PC-3 (cell line): ENCODE measurements around the gene UPF1. TPM values are rescaled to one million over a fixed set of nuclear protein-coding genes. Genes with fewer than 3 reads are reported as not detected.
A peak's percentile ranks its signal among the peaks of the same experiment; 100 is the strongest.
"Not testable (repeated sequence)": the region's sequence is repeated elsewhere in the genome, so short reads cannot be mapped to it uniquely, and the experiment has no call there.

Source experiments
- ATAC-seq: fragments of 200-7000 bp; cut with Tn5 transposase; 2 replicates; pipeline ENCODE4 v1.9.1; 2020; ENCODE audit warnings: mild to moderate bottlenecking, moderate library complexity
- BruUV-seq: library from RNA; stranded (reverse); fragments of 400-500 nt; replicated peaks from 2 replicates; lab custom pipeline; 2021; lab: Mats Ljungman, UMichigan
- CTCF ChIA-PET: fragments of 300-600 bp; sonication (Branson Sonifier 250); formaldehyde crosslinking; loops from one replicate; lab custom pipeline; 2022; ENCODE audit warnings: antibody characterized with exemption; lab: Charles Lee
- POLR2A ChIA-PET: fragments of 300-600 bp; sonication (Branson Sonifier 250); formaldehyde crosslinking; loops from one replicate; lab custom pipeline; 2022; ENCODE audit warnings: antibody characterized with exemption; ENCODE audit not compliant: unreplicated experiment; lab: Charles Lee
- DNase-seq: peaks from one replicate; pipeline ENCODE4 v3.0.0-alpha.2; 2015
- H2AFZ ChIP-seq: fragments of 300-600 bp; sonication (generic); 2 replicates; pipeline ENCODE4 v1.6.0; 2016; ENCODE audit warnings: antibody characterized with exemption, low read length
- H3F3A ChIP-seq: fragments of 300-600 bp; sonication (generic); one replicate; pipeline ENCODE4 v1.6.0; 2017; ENCODE audit warnings: antibody characterized with exemption, low read length, control low read depth, mild to moderate bottlenecking; ENCODE audit not compliant: unreplicated experiment
- H3K27ac ChIP-seq: fragments of 300-600 bp; sonication (generic); 2 replicates; pipeline ENCODE4 v1.5.1; 2016; ENCODE audit warnings: mild to moderate bottlenecking, low read length
- H3K27me3 ChIP-seq: fragments of 300-600 bp; sonication (generic); 2 replicates; pipeline ENCODE4 v1.6.1; 2016; ENCODE audit warnings: low read length, mixed read lengths
- H3K36me3 ChIP-seq: fragments of 300-600 bp; sonication (generic); 2 replicates; pipeline ENCODE4 v1.6.1; 2016; ENCODE audit warnings: low read depth, mixed run types, low read length, mixed read lengths
- H3K4me1 ChIP-seq: fragments of 300-600 bp; sonication (generic); 2 replicates; pipeline ENCODE4 v1.5.1; 2016; ENCODE audit warnings: low read length; ENCODE audit not compliant: insufficient read depth
- H3K4me2 ChIP-seq: fragments of 300-600 bp; sonication (generic); 2 replicates; pipeline ENCODE4 v1.6.0; 2016; ENCODE audit warnings: low read length
- H3K4me3 ChIP-seq: fragments of 300-600 bp; sonication (generic); 2 replicates; pipeline ENCODE4 v1.5.1; 2016; ENCODE audit warnings: mild to moderate bottlenecking, low read length, mixed read lengths
- H3K79me2 ChIP-seq: fragments of 300-600 bp; sonication (generic); 2 replicates; pipeline ENCODE4 v1.6.1; 2017; ENCODE audit warnings: low read length, mixed read lengths
- H3K9ac ChIP-seq: fragments of 300-600 bp; sonication (generic); 2 replicates; pipeline ENCODE4 v1.6.0; 2016; ENCODE audit warnings: mild to moderate bottlenecking, low read length
- H3K9me2 ChIP-seq: fragments of 300-600 bp; sonication (generic); replicated peaks from 2 replicates; pipeline ENCODE4 v1.6.1; 2016; ENCODE audit warnings: mixed run types, low read length, mixed read lengths
- H3K9me3 ChIP-seq: fragments of 300-600 bp; sonication (generic); 2 replicates; pipeline ENCODE4 v1.6.1; 2016; ENCODE audit warnings: low read length, mixed read lengths
- H4K20me1 ChIP-seq: fragments of 300-600 bp; sonication (generic); 2 replicates; pipeline ENCODE4 v1.6.1; 2016; ENCODE audit warnings: low read length, mixed read lengths
- EZH2 ChIP-seq: fragments of 300-600 bp; sonication (generic); IDR thresholded peaks from one replicate; pipeline ENCODE4 v1.6.1; 2017; ENCODE audit warnings: antibody characterized with exemption, mild to moderate bottlenecking, low read length; ENCODE audit not compliant: unreplicated experiment
- EZH2phosphoT487 ChIP-seq: fragments of 300-600 bp; sonication (generic); IDR thresholded peaks from 2 replicates; pipeline ENCODE4 v1.6.1; 2018; ENCODE audit warnings: mild to moderate bottlenecking, antibody characterized with exemption, low read length, borderline replicate concordance
- intact Hi-C: fragments of 100-400 bp; cut with micrococcal nuclease; formaldehyde crosslinking; loops from 2 replicates; pipeline ENCODE4 v1.9.0; 2023
- total RNA-seq: library from RNA; depleted of rRNA; stranded (reverse); fragments of >200 nt; gene quantifications from 2 replicates; pipeline ENCODE4 v1.2.3, GENCODE V29; 2014
- TF ChIP-seq, protein P1 (sequence below): fragments of 300-600 bp; sonication (generic); conservative IDR thresholded peaks from 2 replicates; pipeline ENCODE4 v1.5.1; 2017; ENCODE audit warnings: antibody characterized with exemption, low read depth, mild to moderate bottlenecking, low read length

The UPF1 gene
- total RNA-seq, 1 experiment from 2014 or later = 97.1 TPM

DNA sequence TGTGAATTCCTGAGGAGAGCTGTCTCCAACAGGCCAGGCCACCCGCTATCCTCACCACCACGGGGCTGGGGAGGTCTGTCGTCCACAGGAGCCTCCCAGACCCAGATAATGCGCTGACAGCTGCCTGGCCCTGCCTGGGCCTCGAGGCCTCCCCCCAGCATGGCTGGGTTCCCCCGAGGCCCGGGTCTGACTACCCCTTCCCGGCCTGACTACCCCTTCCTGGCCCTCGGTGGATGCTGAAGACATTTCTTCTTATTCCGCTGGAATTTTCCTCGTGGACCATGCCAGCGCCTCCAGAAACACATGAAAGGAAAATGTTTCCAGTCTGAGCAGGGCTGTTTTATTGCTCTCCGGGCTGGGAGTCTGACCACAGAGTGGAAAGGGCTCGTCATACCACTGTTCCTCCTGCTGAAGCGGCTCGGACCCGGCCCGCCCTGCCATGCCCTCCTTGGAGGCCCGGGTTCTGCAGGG is 23.9 kb upstream of the UPF1 start:
- TF ChIP-seq, protein P1, sequence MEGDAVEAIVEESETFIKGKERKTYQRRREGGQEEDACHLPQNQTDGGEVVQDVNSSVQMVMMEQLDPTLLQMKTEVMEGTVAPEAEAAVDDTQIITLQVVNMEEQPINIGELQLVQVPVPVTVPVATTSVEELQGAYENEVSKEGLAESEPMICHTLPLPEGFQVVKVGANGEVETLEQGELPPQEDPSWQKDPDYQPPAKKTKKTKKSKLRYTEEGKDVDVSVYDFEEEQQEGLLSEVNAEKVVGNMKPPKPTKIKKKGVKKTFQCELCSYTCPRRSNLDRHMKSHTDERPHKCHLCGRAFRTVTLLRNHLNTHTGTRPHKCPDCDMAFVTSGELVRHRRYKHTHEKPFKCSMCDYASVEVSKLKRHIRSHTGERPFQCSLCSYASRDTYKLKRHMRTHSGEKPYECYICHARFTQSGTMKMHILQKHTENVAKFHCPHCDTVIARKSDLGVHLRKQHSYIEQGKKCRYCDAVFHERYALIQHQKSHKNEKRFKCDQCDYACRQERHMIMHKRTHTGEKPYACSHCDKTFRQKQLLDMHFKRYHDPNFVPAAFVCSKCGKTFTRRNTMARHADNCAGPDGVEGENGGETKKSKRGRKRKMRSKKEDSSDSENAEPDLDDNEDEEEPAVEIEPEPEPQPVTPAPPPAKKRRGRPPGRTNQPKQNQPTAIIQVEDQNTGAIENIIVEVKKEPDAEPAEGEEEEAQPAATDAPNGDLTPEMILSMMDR = no peak
- no peak for TF ChIP-seq EZH2phosphoT487
- no peak for TF ChIP-seq EZH2
- BruUV-seq = no TSS peak
- no peaks in the 10 kb centered on the region for H3F3A ChIP-seq
- intact Hi-C loops = no loop called here
- H4K20me1 ChIP-seq = no peaks in the 10 kb centered on the region
- no peaks in the 10 kb centered on the region for H3K9me2 ChIP-seq
- ATAC-seq (no peak), DNase-seq (no peak)
- H3K36me3 ChIP-seq = no peaks in the 10 kb centered on the region
- H3K27me3 ChIP-seq = no peaks in the 10 kb centered on the region
- ChIA-PET CTCF (no interaction called here), POLR2A (no interaction called here)
- H3K27ac ChIP-seq = no peak overlapping the region
- no peaks in the 10 kb centered on the region for H3K4me1 ChIP-seq
- H3K4me2 ChIP-seq = no peak overlapping the region
- no peaks in the 10 kb centered on the region for H3K9me3 ChIP-seq
- H3K9ac ChIP-seq = no peak overlapping the region
- no peak overlapping the region for H3K4me3 ChIP-seq
- no peak overlapping the region for H2AFZ ChIP-seq
- no peaks in the 10 kb centered on the region for H3K79me2 ChIP-seq

DNA sequence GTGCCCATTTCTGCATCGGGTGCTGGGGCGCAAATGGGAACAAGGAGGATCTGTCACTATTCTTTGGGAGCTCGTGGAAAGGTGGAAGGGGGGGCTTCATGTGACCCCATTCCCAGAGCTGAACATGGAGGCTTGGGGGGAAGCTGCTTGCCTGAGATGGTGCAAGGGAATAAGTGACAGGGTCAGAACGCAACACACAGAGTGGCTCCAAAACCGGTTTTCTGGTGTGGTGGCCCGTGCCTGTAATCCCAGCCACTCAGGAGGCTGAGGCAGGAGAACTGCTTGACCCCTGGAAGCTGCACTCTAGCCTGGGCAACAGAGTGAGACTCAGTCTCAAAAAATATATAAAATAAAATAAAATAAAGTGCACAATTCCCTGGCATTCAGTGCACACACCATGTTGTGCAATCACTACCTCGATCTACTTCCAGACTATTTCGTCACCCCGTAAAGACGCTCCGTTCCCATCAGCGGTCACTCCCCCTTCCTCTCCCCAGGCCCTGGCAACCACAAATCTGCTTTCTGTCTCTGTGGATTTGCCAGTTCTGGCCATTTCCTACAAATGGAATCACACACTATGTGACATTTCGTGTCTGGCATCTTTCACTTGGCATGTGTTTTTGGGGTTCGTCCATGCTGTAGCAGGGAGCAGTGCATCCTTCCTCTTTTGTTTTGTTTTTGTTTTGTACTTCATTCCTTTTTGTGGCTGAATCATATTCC is 22.4 kb upstream of the UPF1 start:
- H3F3A ChIP-seq = no peaks in the 10 kb centered on the region
- no peak overlapping the region for H3K27ac ChIP-seq
- ChIA-PET POLR2A (interaction anchor here (0.6 kb wide), 1 partner anchor 318 kb away, joined by 3 read pairs; no protein-coding TSS in a partner anchor), CTCF (no interaction called here)
- ATAC-seq = no peak
- intact Hi-C loops = no loop called here
- H2AFZ ChIP-seq = no peak overlapping the region
- H3K4me1 ChIP-seq = no peaks in the 10 kb centered on the region
- H4K20me1 ChIP-seq = no peaks in the 10 kb centered on the region
- H3K4me2 ChIP-seq = 0 out of 2 replicates have a peak overlapping the region, but pooled peaks have one; percentile 12
- no peaks in the 10 kb centered on the region for H3K9me3 ChIP-seq
- peak; percentile 38 for DNase-seq
- no peaks in the 10 kb centered on the region for H3K79me2 ChIP-seq
- no peak overlapping the region for H3K9ac ChIP-seq
- H3K4me3 ChIP-seq = no peak overlapping the region
- H3K27me3 ChIP-seq = no peaks in the 10 kb centered on the region
- BruUV-seq = no TSS peak
- H3K9me2 ChIP-seq = no peaks in the 10 kb centered on the region
- TF ChIP-seq EZH2 (no peak), EZH2phosphoT487 (no peak)
- TF ChIP-seq, protein P1 = no peak
- H3K36me3 ChIP-seq = no peaks in the 10 kb centered on the region

DNA sequence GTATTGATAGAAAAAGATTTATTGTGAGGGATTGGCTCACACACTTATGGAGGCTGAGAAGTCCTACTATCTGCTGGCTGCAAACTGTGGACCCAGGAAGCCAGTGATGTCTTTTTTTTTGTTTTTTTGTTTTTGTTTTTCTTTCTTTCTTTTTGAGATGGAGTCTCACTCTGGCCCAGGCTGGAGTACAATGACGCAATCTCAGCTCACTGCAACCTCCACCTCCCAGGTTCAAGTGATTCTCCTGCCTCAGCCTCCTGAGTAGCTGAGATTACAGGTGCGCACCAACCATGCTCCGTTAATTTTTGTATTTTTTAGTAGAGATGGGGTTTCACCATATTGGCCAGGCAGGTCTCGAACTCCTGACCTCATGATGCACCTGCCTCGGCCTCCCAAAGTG is 20.1 kb upstream of the UPF1 start:
- H3K27me3 ChIP-seq, H2AFZ ChIP-seq, H3K4me2 ChIP-seq, H3K9me3 ChIP-seq, H3K27ac ChIP-seq, ATAC-seq, intact Hi-C loops, BruUV-seq, POLR2A ChIA-PET, H3K4me3 ChIP-seq, H3K9me2 ChIP-seq, H3F3A ChIP-seq, DNase-seq, H3K9ac ChIP-seq, H3K36me3 ChIP-seq, CTCF ChIA-PET, H3K4me1 ChIP-seq, H3K79me2 ChIP-seq, H4K20me1 ChIP-seq: not testable (repeated sequence)
